ENCODE data around the gene KCNMA1.

Gene KCNMA1

GRCh38 chr10:77002872-77003271, 634.7 kb downstream of the KCNMA1 start:
- H3K27me3 ChIP-seq (replicated peaks; ENCODE audit: control insufficient read depth, insufficient read depth, low read length) = no peaks in the 10 kb centered on the region
- H3K4me3 ChIP-seq (replicated peaks; ENCODE audit: low read depth, low read length) = no peak overlapping the region
- no peak for DNase-seq (ENCODE audit: extremely low read depth, insufficient read length)
- no peak for TF ChIP-seq CTCF (IDR thresholded peaks at IDR 0.05; ENCODE audit: insufficient read depth, low read length, poor library complexity, severe bottlenecking)
- H3K36me3 ChIP-seq (ENCODE audit: control insufficient read depth, insufficient read depth, low read length) = no peaks in the 10 kb centered on the region

DNA sequence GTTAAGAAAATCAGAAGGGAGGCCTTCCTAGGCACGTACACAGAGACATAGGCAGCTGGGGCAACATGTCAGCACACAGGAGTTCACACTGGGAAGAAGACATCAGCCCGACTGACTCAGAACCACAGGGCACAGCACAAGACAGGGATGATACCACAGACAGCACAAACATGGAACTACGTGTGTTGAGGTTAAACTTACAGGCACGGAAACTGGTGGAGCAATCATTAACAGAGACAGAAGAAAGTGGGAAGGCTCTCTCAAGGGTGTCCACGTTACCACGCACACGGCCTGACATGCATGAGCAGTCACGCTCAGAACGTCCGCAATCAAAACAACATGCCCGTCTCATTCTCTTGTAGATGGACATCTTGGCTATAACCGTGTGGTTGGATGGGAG, 636.4 kb downstream of the KCNMA1 start:
- Histone ChIP-seq H3K4me3 (replicated peaks; ENCODE audit: low read depth, low read length) (no peak overlapping the region), H3K27me3 (replicated peaks; ENCODE audit: control insufficient read depth, insufficient read depth, low read length) (no peaks in the 10 kb centered on the region), H3K36me3 (ENCODE audit: control insufficient read depth, insufficient read depth, low read length) (no peaks in the 10 kb centered on the region)
- TF ChIP-seq CTCF (IDR thresholded peaks at IDR 0.05; ENCODE audit: insufficient read depth, low read length, poor library complexity, severe bottlenecking) = no peak
- no peak for DNase-seq (ENCODE audit: extremely low read depth, insufficient read length)

DNA sequence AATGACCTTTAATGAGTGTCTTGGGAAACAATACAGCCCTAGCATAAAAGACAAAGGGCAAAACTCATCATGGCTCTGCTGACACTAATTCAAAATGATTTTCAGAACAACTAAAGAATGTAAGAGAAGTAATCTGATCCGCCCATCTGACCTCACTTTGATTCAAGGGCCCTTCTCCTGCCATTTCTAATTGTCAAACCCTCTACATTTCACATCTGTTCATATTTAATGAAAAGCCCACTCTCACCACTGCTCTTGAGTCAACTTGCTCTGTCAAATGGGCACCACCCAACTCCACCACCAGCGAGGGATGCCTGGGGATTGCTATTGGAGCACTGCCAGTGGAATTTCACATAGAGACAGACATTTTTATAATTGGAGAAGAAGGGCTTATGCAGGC, 639.2 kb downstream of the KCNMA1 start:
- Histone ChIP-seq H3K36me3 (ENCODE audit: control insufficient read depth, insufficient read depth, low read length) (no peaks in the 10 kb centered on the region), H3K27me3 (replicated peaks; ENCODE audit: control insufficient read depth, insufficient read depth, low read length) (no peaks in the 10 kb centered on the region), H3K4me3 (replicated peaks; ENCODE audit: low read depth, low read length) (no peak overlapping the region)
- DNase-seq (ENCODE audit: extremely low read depth, insufficient read length) = no peak
- TF ChIP-seq CTCF (IDR thresholded peaks at IDR 0.05; ENCODE audit: insufficient read depth, low read length, poor library complexity, severe bottlenecking) = no peak

DNA sequence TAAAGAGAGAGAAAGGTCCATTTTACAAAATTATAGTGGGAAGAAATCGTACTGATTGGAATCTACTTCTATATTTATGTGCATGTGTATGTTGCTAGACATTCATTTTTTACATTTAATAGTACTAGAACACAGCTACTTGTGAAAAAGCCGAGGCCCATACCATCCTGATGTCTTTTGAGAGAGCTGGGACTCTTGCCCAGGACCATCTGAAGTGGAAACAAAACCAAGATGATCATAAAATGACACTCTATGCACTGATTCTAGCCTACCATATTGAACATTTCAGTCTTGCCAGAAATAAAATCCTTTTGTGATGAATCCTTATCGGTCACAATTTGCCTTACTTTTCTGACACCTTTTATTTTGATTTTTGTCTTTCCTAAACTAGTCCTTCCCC, 640.0 kb downstream of the KCNMA1 start:
- DNase-seq (ENCODE audit: extremely low read depth, insufficient read length) = no peak
- no peaks in the 10 kb centered on the region for H3K36me3 ChIP-seq (ENCODE audit: control insufficient read depth, insufficient read depth, low read length)
- no peaks in the 10 kb centered on the region for H3K27me3 ChIP-seq (replicated peaks; ENCODE audit: control insufficient read depth, insufficient read depth, low read length)
- no peak for TF ChIP-seq CTCF (IDR thresholded peaks at IDR 0.05; ENCODE audit: insufficient read depth, low read length, poor library complexity, severe bottlenecking)
- H3K4me3 ChIP-seq (replicated peaks; ENCODE audit: low read depth, low read length) = no peak overlapping the region

DNA sequence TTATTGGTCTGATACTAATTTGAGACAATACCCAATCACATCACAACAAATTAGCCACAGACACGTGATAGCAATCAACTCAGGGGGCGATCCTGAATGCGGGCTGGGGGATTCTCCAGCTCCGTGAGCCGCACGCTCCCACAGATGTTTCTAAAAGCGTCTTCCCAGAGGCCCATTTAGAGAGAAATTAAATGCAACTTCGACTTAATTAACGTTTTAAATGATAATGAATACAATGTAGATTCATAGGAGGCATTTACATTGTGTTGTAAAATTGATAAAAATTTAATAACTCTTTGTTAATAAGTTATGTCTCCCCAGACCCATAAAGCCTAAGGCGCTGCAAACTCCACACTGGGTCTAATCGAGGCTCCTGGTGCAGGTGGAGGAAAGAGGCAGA, 642.6 kb downstream of the KCNMA1 start:
- H3K36me3 ChIP-seq (ENCODE audit: control insufficient read depth, insufficient read depth, low read length) = no peaks in the 10 kb centered on the region
- no peak for DNase-seq (ENCODE audit: extremely low read depth, insufficient read length)
- no peak overlapping the region for H3K4me3 ChIP-seq (replicated peaks; ENCODE audit: low read depth, low read length)
- TF ChIP-seq CTCF (IDR thresholded peaks at IDR 0.05; ENCODE audit: insufficient read depth, low read length, poor library complexity, severe bottlenecking) = no peak
- no peaks in the 10 kb centered on the region; the same call in 1 of the 2 replicates for H3K27me3 ChIP-seq (replicated peaks; ENCODE audit: control insufficient read depth, insufficient read depth, low read length)

DNA sequence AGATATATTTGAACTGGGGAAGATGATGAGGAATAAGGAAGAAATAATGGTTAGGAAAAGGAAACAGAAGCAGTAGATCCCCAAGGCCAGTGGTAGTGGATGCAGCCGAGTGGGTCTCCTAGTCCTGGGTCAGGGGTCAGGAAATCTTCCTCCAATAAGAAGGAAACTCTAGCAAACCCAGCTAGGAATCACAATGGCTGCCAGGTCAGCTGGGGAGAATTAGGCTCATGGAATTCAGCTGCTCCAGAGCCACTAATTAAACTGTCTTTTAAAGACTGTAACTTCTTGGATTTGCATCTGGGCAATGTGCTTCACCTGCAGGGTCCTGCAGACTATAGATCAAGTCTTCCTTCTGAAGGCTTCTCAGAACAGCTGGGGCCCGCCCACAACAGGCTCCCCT, 644.4 kb downstream of the KCNMA1 start:
- no peak for TF ChIP-seq CTCF (IDR thresholded peaks at IDR 0.05; ENCODE audit: insufficient read depth, low read length, poor library complexity, severe bottlenecking)
- Histone ChIP-seq H3K27me3 (replicated peaks; ENCODE audit: control insufficient read depth, insufficient read depth, low read length) (no peaks in the 10 kb centered on the region; the same call in 1 of the 2 replicates), H3K36me3 (ENCODE audit: control insufficient read depth, insufficient read depth, low read length) (no peaks in the 10 kb centered on the region), H3K4me3 (replicated peaks; ENCODE audit: low read depth, low read length) (no peak overlapping the region)
- no peak for DNase-seq (ENCODE audit: extremely low read depth, insufficient read length)
